Ovary (tissue), 3 donors: Measurements from ENCODE around the gene CLIP2.

ENCODE experiments used
- EP300 ChIP-seq: sonication (generic); formaldehyde crosslinking; IDR thresholded peaks from one replicate; pipeline ENCODE4 v1.6.1; 2017; ENCODE audit warnings: antibody characterized with exemption
- POLR2A ChIP-seq: fragments of 450-650 bp; IDR thresholded peaks from one replicate; pipeline ENCODE4 v1.6.1; 2017; ENCODE audit warnings: antibody characterized with exemption, mild to moderate bottlenecking, moderate library complexity
- TF ChIP-seq, protein P1 (sequence below), 3 donors: fragments of 450-650 bp in 2 of 3; fragments of 200-600 bp in 1 of 3; IDR thresholded peaks; one replicate each; pipeline versions ENCODE4 v1.5.1 to v1.8.0; 2016 to 2022; ENCODE audit warnings: antibody characterized with exemption in 3 of 3, mild to moderate bottlenecking in 1 of 3
- donor health status: DM: no; HTN: no; CAD: no.

GRCh38 chr7:74329225-74329624, 40.0 kb downstream of the CLIP2 start:
- TF ChIP-seq, protein P1, sequence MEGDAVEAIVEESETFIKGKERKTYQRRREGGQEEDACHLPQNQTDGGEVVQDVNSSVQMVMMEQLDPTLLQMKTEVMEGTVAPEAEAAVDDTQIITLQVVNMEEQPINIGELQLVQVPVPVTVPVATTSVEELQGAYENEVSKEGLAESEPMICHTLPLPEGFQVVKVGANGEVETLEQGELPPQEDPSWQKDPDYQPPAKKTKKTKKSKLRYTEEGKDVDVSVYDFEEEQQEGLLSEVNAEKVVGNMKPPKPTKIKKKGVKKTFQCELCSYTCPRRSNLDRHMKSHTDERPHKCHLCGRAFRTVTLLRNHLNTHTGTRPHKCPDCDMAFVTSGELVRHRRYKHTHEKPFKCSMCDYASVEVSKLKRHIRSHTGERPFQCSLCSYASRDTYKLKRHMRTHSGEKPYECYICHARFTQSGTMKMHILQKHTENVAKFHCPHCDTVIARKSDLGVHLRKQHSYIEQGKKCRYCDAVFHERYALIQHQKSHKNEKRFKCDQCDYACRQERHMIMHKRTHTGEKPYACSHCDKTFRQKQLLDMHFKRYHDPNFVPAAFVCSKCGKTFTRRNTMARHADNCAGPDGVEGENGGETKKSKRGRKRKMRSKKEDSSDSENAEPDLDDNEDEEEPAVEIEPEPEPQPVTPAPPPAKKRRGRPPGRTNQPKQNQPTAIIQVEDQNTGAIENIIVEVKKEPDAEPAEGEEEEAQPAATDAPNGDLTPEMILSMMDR (IDR thresholded peaks at IDR 0.05): no peak
- TF ChIP-seq EP300 (no peak), POLR2A (no peak)
